ENCODE data around the gene HLA-DMB.
"Not testable (repeated sequence)": the region's sequence is repeated elsewhere in the genome, so short reads cannot be mapped to it uniquely, and the experiment has no call there.

Gene HLA-DMB

GRCh38 chr6:32949113-32949512, 8.3 kb upstream of the HLA-DMB start:
- no peak for TF ChIP-seq CTCF (conservative IDR thresholded peaks at IDR 0.05; ENCODE audit: low read length)
- H3K4me3 ChIP-seq (ENCODE audit: low read length) = no peak overlapping the region
- DNase-seq (ENCODE audit: low read depth) = no peak

- no peak overlapping the region for H3K4me3 ChIP-seq (ENCODE audit: low read length)
- peak; percentile 51 for TF ChIP-seq CTCF (conservative IDR thresholded peaks at IDR 0.05; ENCODE audit: low read length)
- peak; percentile 31 for DNase-seq (ENCODE audit: low read depth)
These were observed 7.0 kb upstream of the HLA-DMB start for GRCh38 chr6:32947552-32948465.

- DNase-seq (ENCODE audit: low read depth) = no peak
- TF ChIP-seq CTCF (conservative IDR thresholded peaks at IDR 0.05; ENCODE audit: low read length) = no peak
- no peak overlapping the region for H3K4me3 ChIP-seq (ENCODE audit: low read length)
These were observed 6.1 kb upstream of the HLA-DMB start for GRCh38 chr6:32946893-32947292.

- DNase-seq (ENCODE audit: low read depth) = no peak
- no peak overlapping the region for H3K4me3 ChIP-seq (ENCODE audit: low read length)
These were observed 5.1 kb upstream of the HLA-DMB start for GRCh38 chr6:32945953-32946352.

GRCh38 chr6:32945108-32945760, 4.4 kb upstream of the HLA-DMB start:
- no peak for DNase-seq (ENCODE audit: low read depth)
- no peak overlapping the region for H3K4me3 ChIP-seq (ENCODE audit: low read length)
- TF ChIP-seq CTCF (conservative IDR thresholded peaks at IDR 0.05; ENCODE audit: low read length) = no peak

More at GRCh38 chr6:32945953-32946352, 5.1 kb upstream of the HLA-DMB start:
- no peak for TF ChIP-seq CTCF (conservative IDR thresholded peaks at IDR 0.05; ENCODE audit: low read length)

- H3K4me3 ChIP-seq (ENCODE audit: low read length) = no peak overlapping the region
- TF ChIP-seq CTCF (conservative IDR thresholded peaks at IDR 0.05; ENCODE audit: low read length) = no peak
- DNase-seq (ENCODE audit: low read depth) = no peak
These were observed 3.2 kb upstream of the HLA-DMB start for GRCh38 chr6:32943864-32944649.

GRCh38 chr6:32942555-32943123, 1.8 kb upstream of the HLA-DMB start:
- DNase-seq (ENCODE audit: low read depth); H3K4me3 ChIP-seq (ENCODE audit: low read length): not testable (repeated sequence)

All from AG10803 (cell line).